ENCODE measurements around the gene CNTNAP2. TPM values are rescaled to one million over a fixed set of nuclear protein-coding genes. Genes with fewer than 3 reads are reported as not detected.
"Not testable (repeated sequence)": the region's sequence is repeated elsewhere in the genome, so short reads cannot be mapped to it uniquely, and the experiment has no call there.

The CNTNAP2 gene
- total and polyA plus RNA-seq, 3 experiments from 2014 or later, result not detected

- H3K9me3 Mint-ChIP-seq, result peaks cover 2 to 13% (median 8%) of the 10 kb centered on the region in 5 donors
- ChIA-PET POLR2A (no interaction called here), CTCF (no interaction called here)
- no peaks in the 10 kb centered on the region for H3K36me3 ChIP-seq (ENCODE audit: insufficient read depth, low read length)
- no peak for DNase-seq
- H3K36me3 Mint-ChIP-seq, result no peaks in the 10 kb centered on the region
- no peaks in the 10 kb centered on the region for H3K4me1 ChIP-seq (ENCODE audit: insufficient read depth, low read length)
- no peaks in the 10 kb centered on the region for H3K4me1 Mint-ChIP-seq
- H3K27me3 ChIP-seq (ENCODE audit: insufficient read depth, low read length, poor library complexity, severe bottlenecking), result no peaks in the 10 kb centered on the region
- no peaks in the 10 kb centered on the region for H3K27me3 Mint-ChIP-seq
- H3K27ac Mint-ChIP-seq, result no peak overlapping the region
- H3K9me3 ChIP-seq (ENCODE audit: low read length), result no peaks in the 10 kb centered on the region
- no peak overlapping the region for H3K4me3 Mint-ChIP-seq
- no peak overlapping the region for H3K4me3 ChIP-seq (ENCODE audit: low read length)
- no peak overlapping the region for H3K27ac ChIP-seq (ENCODE audit: low read depth, low read length)
These were observed 99.9 kb downstream of the CNTNAP2 start for GRCh38 chr7:146216396-146217041.

- Histone ChIP-seq H3K4me3 (ENCODE audit: low read length) (no peak overlapping the region), H3K36me3 (ENCODE audit: insufficient read depth, low read length) (no peaks in the 10 kb centered on the region), H3K27ac (ENCODE audit: low read depth, low read length) (no peak overlapping the region), H3K27me3 (ENCODE audit: insufficient read depth, low read length, poor library complexity, severe bottlenecking) (no peaks in the 10 kb centered on the region), H3K4me1 (ENCODE audit: insufficient read depth, low read length) (no peaks in the 10 kb centered on the region), H3K9me3 (ENCODE audit: low read length) (no peaks in the 10 kb centered on the region)
- H3K27ac Mint-ChIP-seq, result no peak overlapping the region
- ChIA-PET CTCF (no interaction called here), POLR2A (no interaction called here)
- no peaks in the 10 kb centered on the region for H3K4me1 Mint-ChIP-seq
- H3K4me3 Mint-ChIP-seq, result no peak overlapping the region
- H3K27me3 Mint-ChIP-seq, result no peaks in the 10 kb centered on the region
- DNase-seq, result no peak
- no peaks in the 10 kb centered on the region for H3K36me3 Mint-ChIP-seq
- peaks cover 3 to 14% (median 9%) of the 10 kb centered on the region in 5 donors for H3K9me3 Mint-ChIP-seq
These were observed 107.2 kb downstream of the CNTNAP2 start for GRCh38 chr7:146223851-146224250.

- Mint-ChIP-seq H3K9me3 (peaks cover 0 to 14% (median 1%) of the 10 kb centered on the region in 5 donors), H3K36me3 (no peaks in the 10 kb centered on the region), H3K27ac (no peak overlapping the region), H3K4me1 (no peaks in the 10 kb centered on the region), H3K4me3 (no peak overlapping the region), H3K27me3 (no peaks in the 10 kb centered on the region)
- no peaks in the 10 kb centered on the region for H3K4me1 ChIP-seq (ENCODE audit: insufficient read depth, low read length)
- H3K4me3 ChIP-seq (ENCODE audit: low read length), result no peak overlapping the region
- DNase-seq, result no peak
- ChIA-PET CTCF (no interaction called here), POLR2A (no interaction called here)
- no peaks in the 10 kb centered on the region for H3K27me3 ChIP-seq (ENCODE audit: insufficient read depth, low read length, poor library complexity, severe bottlenecking)
- no peaks in the 10 kb centered on the region for H3K9me3 ChIP-seq (ENCODE audit: low read length)
- no peak overlapping the region for H3K27ac ChIP-seq (ENCODE audit: low read depth, low read length)
- no peaks in the 10 kb centered on the region for H3K36me3 ChIP-seq (ENCODE audit: insufficient read depth, low read length)
These were observed 116.0 kb downstream of the CNTNAP2 start for GRCh38 chr7:146232604-146233003.

- no peaks in the 10 kb centered on the region for H3K4me1 ChIP-seq (ENCODE audit: insufficient read depth, low read length)
- POLR2A ChIA-PET, result no interaction called here
- Mint-ChIP-seq H3K36me3 (no peaks in the 10 kb centered on the region), H3K9me3 (peaks cover 0 to 13% (median 4%) of the 10 kb centered on the region in 5 donors), H3K4me1 (no peaks in the 10 kb centered on the region), H3K4me3 (no peak overlapping the region), H3K27me3 (no peaks in the 10 kb centered on the region), H3K27ac (no peak overlapping the region)
- no peaks in the 10 kb centered on the region for H3K9me3 ChIP-seq (ENCODE audit: low read length)
- DNase-seq, result no peak
- no peak overlapping the region for H3K27ac ChIP-seq (ENCODE audit: low read depth, low read length)
- H3K36me3 ChIP-seq (ENCODE audit: insufficient read depth, low read length), result no peaks in the 10 kb centered on the region
- no peak overlapping the region for H3K4me3 ChIP-seq (ENCODE audit: low read length)
- no peaks in the 10 kb centered on the region for H3K27me3 ChIP-seq (ENCODE audit: insufficient read depth, low read length, poor library complexity, severe bottlenecking)
- CTCF ChIA-PET, result no interaction called here
These were observed 118.6 kb downstream of the CNTNAP2 start for GRCh38 chr7:146235195-146235594.

- DNase-seq, result no peak
- Histone ChIP-seq H3K9me3 (ENCODE audit: low read length) (no peaks in the 10 kb centered on the region), H3K27me3 (ENCODE audit: insufficient read depth, low read length, poor library complexity, severe bottlenecking) (no peaks in the 10 kb centered on the region), H3K36me3 (ENCODE audit: insufficient read depth, low read length) (no peaks in the 10 kb centered on the region), H3K27ac (ENCODE audit: low read depth, low read length) (no peak overlapping the region), H3K4me3 (ENCODE audit: low read length) (no peak overlapping the region), H3K4me1 (ENCODE audit: insufficient read depth, low read length) (no peaks in the 10 kb centered on the region)
- Mint-ChIP-seq H3K9me3 (peaks cover 3 to 15% (median 7%) of the 10 kb centered on the region in 5 donors), H3K36me3 (no peaks in the 10 kb centered on the region), H3K4me1 (no peaks in the 10 kb centered on the region), H3K27ac (no peak overlapping the region), H3K4me3 (no peak overlapping the region), H3K27me3 (no peaks in the 10 kb centered on the region)
- POLR2A ChIA-PET, result no interaction called here
- CTCF ChIA-PET, result no interaction called here
These were observed 126.1 kb downstream of the CNTNAP2 start for GRCh38 chr7:146242661-146243060.

- H3K27ac Mint-ChIP-seq; H3K27me3 Mint-ChIP-seq; POLR2A ChIA-PET; H3K4me1 ChIP-seq (ENCODE audit: insufficient read depth, low read length); CTCF ChIA-PET; H3K36me3 Mint-ChIP-seq; H3K4me1 Mint-ChIP-seq; H3K36me3 ChIP-seq (ENCODE audit: insufficient read depth, low read length); DNase-seq; H3K4me3 Mint-ChIP-seq; H3K4me3 ChIP-seq (ENCODE audit: low read length); H3K9me3 ChIP-seq (ENCODE audit: low read length); H3K27ac ChIP-seq (ENCODE audit: low read depth, low read length); H3K27me3 ChIP-seq (ENCODE audit: insufficient read depth, low read length, poor library complexity, severe bottlenecking): not testable (repeated sequence)
- peaks cover 7 to 19% (median 13%) of the 10 kb centered on the region in 5 donors for H3K9me3 Mint-ChIP-seq
These were observed 131.4 kb downstream of the CNTNAP2 start for GRCh38 chr7:146247991-146248390.

- H3K27ac ChIP-seq (ENCODE audit: low read depth, low read length); H3K27ac Mint-ChIP-seq; H3K36me3 ChIP-seq (ENCODE audit: insufficient read depth, low read length); H3K36me3 Mint-ChIP-seq; CTCF ChIA-PET; H3K4me1 ChIP-seq (ENCODE audit: insufficient read depth, low read length); H3K4me3 Mint-ChIP-seq; DNase-seq; H3K27me3 ChIP-seq (ENCODE audit: insufficient read depth, low read length, poor library complexity, severe bottlenecking); H3K27me3 Mint-ChIP-seq; H3K4me3 ChIP-seq (ENCODE audit: low read length); POLR2A ChIA-PET; H3K4me1 Mint-ChIP-seq; H3K9me3 ChIP-seq (ENCODE audit: low read length): not testable (repeated sequence)
- peaks cover 7 to 22% (median 13%) of the 10 kb centered on the region in 5 donors for H3K9me3 Mint-ChIP-seq
These were observed 132.1 kb downstream of the CNTNAP2 start for GRCh38 chr7:146248744-146249143.

GRCh38 chr7:146249272-146249671 is 132.7 kb downstream of the CNTNAP2 start:
- Mint-ChIP-seq H3K4me3 (no peak overlapping the region), H3K27ac (no peak overlapping the region), H3K27me3 (no peaks in the 10 kb centered on the region), H3K9me3 (peaks cover 7 to 18% (median 13%) of the 10 kb centered on the region in 5 donors), H3K4me1 (no peaks in the 10 kb centered on the region), H3K36me3 (no peaks in the 10 kb centered on the region)
- no peak overlapping the region for H3K4me3 ChIP-seq (ENCODE audit: low read length)
- no peak overlapping the region for H3K27ac ChIP-seq (ENCODE audit: low read depth, low read length)
- ChIA-PET POLR2A (no interaction called here), CTCF (no interaction called here)
- no peaks in the 10 kb centered on the region for H3K27me3 ChIP-seq (ENCODE audit: insufficient read depth, low read length, poor library complexity, severe bottlenecking)
- no peaks in the 10 kb centered on the region for H3K4me1 ChIP-seq (ENCODE audit: insufficient read depth, low read length)
- no peak for DNase-seq
- H3K36me3 ChIP-seq (ENCODE audit: insufficient read depth, low read length), result no peaks in the 10 kb centered on the region
- no peaks in the 10 kb centered on the region for H3K9me3 ChIP-seq (ENCODE audit: low read length)

GRCh38 chr7:146255609-146256008 is 139.0 kb downstream of the CNTNAP2 start:
- H3K4me1 Mint-ChIP-seq, result no peaks in the 10 kb centered on the region
- H3K27me3 ChIP-seq (ENCODE audit: insufficient read depth, low read length, poor library complexity, severe bottlenecking), result no peaks in the 10 kb centered on the region
- no peak overlapping the region for H3K27ac Mint-ChIP-seq
- peaks cover 0 to 25% (median 8%) of the 10 kb centered on the region in 5 donors for H3K9me3 Mint-ChIP-seq
- ChIA-PET CTCF (no interaction called here), POLR2A (no interaction called here)
- H3K4me3 Mint-ChIP-seq, result no peak overlapping the region
- DNase-seq, result no peak
- H3K4me1 ChIP-seq (ENCODE audit: insufficient read depth, low read length), result no peaks in the 10 kb centered on the region
- no peak overlapping the region for H3K27ac ChIP-seq (ENCODE audit: low read depth, low read length)
- H3K36me3 ChIP-seq (ENCODE audit: insufficient read depth, low read length), result no peaks in the 10 kb centered on the region
- no peak overlapping the region for H3K4me3 ChIP-seq (ENCODE audit: low read length)
- H3K9me3 ChIP-seq (ENCODE audit: low read length), result peaks cover 5% of the 10 kb centered on the region
- no peaks in the 10 kb centered on the region for H3K36me3 Mint-ChIP-seq
- peaks cover 0 to 2% of the 10 kb centered on the region in 2 donors for H3K27me3 Mint-ChIP-seq

Measured in CD8-positive, alpha-beta memory T cell (primary cell).